Gastrocnemius medialis (tissue), 4 donors: ENCODE data around the gene PTPRE.

Source experiments
- CTCF ChIP-seq, 5 experiments: fragments of 450-650 bp in 3 of 5; fragments of 200-600 bp in 2 of 5; sonication (generic) in 2 of 5; IDR thresholded peaks in 4 of 5; conservative IDR thresholded peaks in 1 of 5; 1 replicate in 4 of 5; 2 replicates in 1 of 5; pipeline ENCODE4 v1.5.1; 2016 to 2019; ENCODE audit warnings: antibody characterized with exemption in 5 of 5, mild to moderate bottlenecking in 3 of 5, moderate library complexity in 3 of 5
- POLR2A ChIP-seq, 2 donors: fragments of 450-650 bp; IDR thresholded peaks; one replicate each; pipeline ENCODE4 v1.6.1; 2017; ENCODE audit warnings: antibody characterized with exemption in 2 of 2, mild to moderate bottlenecking in 2 of 2, moderate library complexity in 2 of 2

DNA sequence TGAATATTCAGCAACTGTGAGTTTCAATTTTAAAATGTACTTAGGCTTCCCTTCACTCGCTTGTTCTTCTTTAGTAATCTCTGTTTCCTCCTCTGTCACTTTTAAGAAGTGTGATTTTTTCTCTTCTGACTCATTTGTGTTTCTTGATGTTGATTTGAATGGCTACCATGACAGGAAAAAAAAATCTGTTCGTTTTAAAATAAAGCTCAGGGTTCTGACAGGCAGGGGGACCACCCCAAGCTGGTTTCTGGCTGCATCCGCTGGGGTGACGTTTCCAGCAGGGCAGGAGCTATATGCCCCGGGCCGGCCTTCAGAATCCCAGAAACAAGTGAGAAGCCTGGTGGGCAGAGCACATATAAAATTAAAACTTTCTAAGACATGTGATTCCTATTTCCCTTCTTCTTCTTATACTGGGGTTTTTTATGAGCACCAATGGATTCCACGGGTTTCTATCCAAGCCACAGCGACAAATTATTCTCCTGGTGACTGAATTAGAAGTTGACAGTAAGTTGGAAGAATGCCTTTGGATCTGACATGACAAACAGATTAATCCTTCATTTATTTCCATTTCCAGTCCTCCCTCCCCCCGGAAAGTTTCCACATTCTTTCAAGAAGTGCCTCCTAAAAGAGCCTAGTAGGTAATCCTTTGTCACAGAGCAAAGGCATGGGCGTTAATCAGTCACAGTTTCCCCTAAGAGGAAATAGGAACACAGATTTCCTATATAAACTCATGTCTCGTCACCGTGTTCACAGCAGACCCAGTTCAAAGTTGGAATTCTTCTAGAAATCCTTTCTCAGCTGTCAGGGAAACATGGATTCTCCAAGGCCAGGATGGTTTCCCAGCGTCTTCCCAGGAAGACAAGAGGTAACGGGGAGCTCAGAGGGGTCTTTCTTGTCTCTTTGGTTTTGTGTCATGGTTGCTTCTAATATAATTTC lies 79.9 kb downstream of the PTPRE start:
- no peak for TF ChIP-seq CTCF (IDR thresholded peaks at IDR 0.05 in 4 of 5, conservative IDR thresholded peaks at IDR 0.05 in 1 of 5)
- TF ChIP-seq POLR2A (IDR thresholded peaks at IDR 0.05) = no peak
